ENCODE results near the gene HYDIN. TPM values are rescaled to one million over a fixed set of nuclear protein-coding genes. Genes with fewer than 3 reads are reported as not detected.

HYDIN gene
- polyA plus RNA-seq, 1 of the 3 experiments (the other 2 are of a cell fraction) = 0.33 TPM

- Histone ChIP-seq H3K9me2 (no peaks in the 10 kb centered on the region), H3K36me3 (replicated peaks in 1 of 2; ENCODE audit: control insufficient read depth in 1 of 2, insufficient read depth in 2 of 2, low read length in 1 of 2) (no peaks in the 10 kb centered on the region), H3K9me3 (no peaks in the 10 kb centered on the region), H3K4me3 (ENCODE audit: low read depth in 2 of 2, low read length in 1 of 2) (no peak overlapping the region), H2AFZ (ENCODE audit: low read depth) (no peak overlapping the region), H3F3A (replicated peaks; ENCODE audit: insufficient read depth) (no peaks in the 10 kb centered on the region), H3K4me2 (no peak overlapping the region), H3K27me3 (ENCODE audit: insufficient read depth) (no peaks in the 10 kb centered on the region), H3K79me2 (ENCODE audit: insufficient read depth) (no peaks in the 10 kb centered on the region), H4K20me1 (ENCODE audit: insufficient read depth) (no peaks in the 10 kb centered on the region), H3K27ac (ENCODE audit: low read depth in 2 of 2, low read length in 1 of 2) (no peak overlapping the region), H3K9ac (no peak overlapping the region), H3K4me1 (ENCODE audit: control insufficient read depth in 1 of 2, insufficient read depth in 2 of 2, low read depth in 1 of 2, low read length in 1 of 2) (no peaks in the 10 kb centered on the region)
- DNase-seq = no peak
- ChIA-PET POLR2A (no interaction called here), CTCF (interaction anchor here (1.3 kb wide), 1 partner anchor 422 kb away, joined by 3 read pairs; no protein-coding TSS in a partner anchor)
- WGBS (ENCODE audit: low lambda C conversion rate) = 67% methylated on average over 9 of the region's 9 CpGs
- TF ChIP-seq FOSL2 (IDR thresholded peaks at IDR 0.05; ENCODE audit: borderline replicate concordance, low read depth) (no peak), RXRA (IDR thresholded peaks at IDR 0.05; ENCODE audit: borderline replicate concordance, low read depth) (no peak), TEAD4 (IDR thresholded peaks at IDR 0.05; ENCODE audit: borderline replicate concordance, insufficient read depth) (no peak), CHD2 (IDR thresholded peaks at IDR 0.05; ENCODE audit: low read length, partially characterized antibody) (no peak)
Observed at GRCh38 chr16:71188956-71189712, 41.4 kb downstream of the HYDIN start.

- no peaks in the 10 kb centered on the region for H3K9me2 ChIP-seq
- H3K36me3 ChIP-seq (replicated peaks in 1 of 2; ENCODE audit: control insufficient read depth in 1 of 2, insufficient read depth in 2 of 2, low read length in 1 of 2) = no peaks in the 10 kb centered on the region
- no peaks in the 10 kb centered on the region for H4K20me1 ChIP-seq (ENCODE audit: insufficient read depth)
- H3K9me3 ChIP-seq = no peaks in the 10 kb centered on the region
- H3K4me2 ChIP-seq = no peak overlapping the region
- DNase-seq = no peak
- no peaks in the 10 kb centered on the region for H3K4me1 ChIP-seq (ENCODE audit: control insufficient read depth in 1 of 2, insufficient read depth in 2 of 2, low read depth in 1 of 2, low read length in 1 of 2)
- no peak overlapping the region for H2AFZ ChIP-seq (ENCODE audit: low read depth)
- no peak overlapping the region for H3K4me3 ChIP-seq (ENCODE audit: low read depth in 2 of 2, low read length in 1 of 2)
- 38% methylated on average over 1 of the region's 1 CpG for WGBS (ENCODE audit: low lambda C conversion rate)
- no peaks in the 10 kb centered on the region for H3K79me2 ChIP-seq (ENCODE audit: insufficient read depth)
- no peak overlapping the region for H3K9ac ChIP-seq
- no peaks in the 10 kb centered on the region for H3F3A ChIP-seq (replicated peaks; ENCODE audit: insufficient read depth)
- H3K27me3 ChIP-seq (ENCODE audit: insufficient read depth) = no peaks in the 10 kb centered on the region
- CTCF ChIA-PET = no interaction called here
- POLR2A ChIA-PET = no interaction called here
- no peak overlapping the region for H3K27ac ChIP-seq (ENCODE audit: low read depth in 2 of 2, low read length in 1 of 2)
- no peak for TF ChIP-seq IRF3 (IDR thresholded peaks at IDR 0.05; ENCODE audit: low read depth, low read length)
- no peak for TF ChIP-seq RXRA (IDR thresholded peaks at IDR 0.05; ENCODE audit: borderline replicate concordance, low read depth)
- no peak for TF ChIP-seq SMC3 (IDR thresholded peaks at IDR 0.05; ENCODE audit: low read depth, low read length)
- TF ChIP-seq USF2 (IDR thresholded peaks at IDR 0.05; ENCODE audit: borderline replicate concordance, low read depth, low read length) = no peak
- TF ChIP-seq MEF2A (IDR thresholded peaks at IDR 0.05; ENCODE audit: borderline replicate concordance, low read depth) = no peak
- no peak for TF ChIP-seq ZBTB33 (IDR thresholded peaks at IDR 0.05; ENCODE audit: borderline replicate concordance, low read depth)
- TF ChIP-seq JUND (IDR thresholded peaks at IDR 0.05) = no peak
- TF ChIP-seq NRF1 (IDR thresholded peaks at IDR 0.05; ENCODE audit: low read depth, low read length) = no peak
- no peak for TF ChIP-seq REST (IDR thresholded peaks at IDR 0.05; ENCODE audit: low read depth, low read length)
- no peak for TF ChIP-seq MAX (IDR thresholded peaks at IDR 0.05; ENCODE audit: low read depth)
- no peak for TF ChIP-seq RFX5 (IDR thresholded peaks at IDR 0.05; ENCODE audit: low read length)
- no peak for TF ChIP-seq FOXM1 (IDR thresholded peaks at IDR 0.05; ENCODE audit: low read depth)
- TF ChIP-seq FOXJ3 (CRISPR knock-in tag; IDR thresholded peaks at IDR 0.05) = no peak
- TF ChIP-seq CTCF (IDR thresholded peaks at IDR 0.05) = no peak
Observed at GRCh38 chr16:71185347-71185746, 45.2 kb downstream of the HYDIN start.
